Colonic mucosa (tissue), 4 donors: ENCODE measurements around the gene SLC17A7. TPM values are rescaled to one million over a fixed set of nuclear protein-coding genes. Genes with fewer than 3 reads are reported as not detected.

Experiments
- DNase-seq: peaks from one replicate; pipeline ENCODE4 v3.0.0-alpha.2; 2020
- H3K27ac ChIP-seq: fragments of 200-600 bp; one replicate; pipeline ENCODE4 v1.8.0; 2021
- H3K27me3 ChIP-seq: fragments of 200-600 bp; one replicate; pipeline ENCODE4 v1.8.0; 2021
- H3K36me3 ChIP-seq: fragments of 200-600 bp; one replicate; pipeline ENCODE4 v1.8.0; 2021
- H3K4me1 ChIP-seq: fragments of 200-600 bp; one replicate; pipeline ENCODE4 v1.8.0; 2021; ENCODE audit warnings: mild to moderate bottlenecking
- H3K4me3 ChIP-seq: fragments of 200-600 bp; one replicate; pipeline ENCODE4 v1.8.0; 2021
- H3K9ac ChIP-seq, 2 donors: one replicate each; pipeline ENCODE4 v1.7.0; 2013; ENCODE audit warnings: control low read depth in 2 of 2, low read depth in 2 of 2, low read length in 2 of 2
- H3K9me3 ChIP-seq: fragments of 200-600 bp; one replicate; pipeline ENCODE4 v1.8.0; 2021
- intact Hi-C: fragments of 100-400 bp; cut with DNase I; formaldehyde crosslinking; loops from one replicate; pipeline ENCODE4 v1.14.1; 2022
- total RNA-seq, 2 donors: library from RNA; stranded (reverse); fragmentation: NEBNext Ultra II Directional in 1 of 2; extraction: Animal tissue kit (Norgen Biotek cat#: 25700) in 1 of 2; gene quantifications; one replicate each; pipeline ENCODE4 v1.2.1, GENCODE V29; 2021
- TF ChIP-seq, protein P1 (sequence below): fragments of 200-600 bp; IDR thresholded peaks from one replicate; pipeline ENCODE4 v1.8.0; 2022; ENCODE audit warnings: antibody characterized with exemption, mild to moderate bottlenecking
- donor health status: healthy.
- donor health status: DM: no; HTN: no; CAD: no.
- donor health status: DM: no; HTN: no; CAD: no.

SLC17A7 gene
- total RNA-seq, 2 donors from 2014 or later = 0.21 to 0.25 TPM

DNA sequence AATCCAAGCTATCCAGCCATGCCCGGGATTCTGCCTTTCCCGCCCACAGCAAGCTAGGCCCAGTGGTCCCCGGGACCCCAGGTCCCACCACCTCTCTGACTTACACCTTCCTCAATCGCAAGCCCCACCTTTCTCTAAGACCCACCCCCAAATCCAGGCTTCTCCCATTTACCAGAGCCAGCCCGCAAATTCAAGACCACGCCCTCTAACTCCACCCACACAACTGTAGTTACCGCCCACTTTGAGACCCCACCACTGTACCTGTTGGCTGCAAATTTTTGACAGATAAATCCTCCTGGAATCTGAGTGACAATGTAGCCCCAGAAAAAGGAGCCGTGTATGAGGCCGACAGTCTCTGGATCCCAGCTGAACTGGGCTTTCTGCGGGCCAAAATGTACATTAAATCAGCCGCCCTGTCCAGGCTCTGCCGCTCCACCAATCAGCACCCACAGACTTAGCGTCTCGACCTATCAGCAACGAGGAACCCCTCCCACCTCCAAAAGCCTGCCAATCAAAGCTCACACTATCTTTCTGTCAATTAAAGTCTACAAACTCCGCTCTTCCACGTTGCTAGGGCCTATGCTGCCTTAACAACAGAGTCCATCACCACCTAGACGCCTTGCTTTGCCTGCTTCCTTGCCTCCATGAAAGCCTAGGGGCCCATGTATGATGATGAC, 6.3 kb downstream of the SLC17A7 start:
- no peaks in the 10 kb centered on the region for H3K36me3 ChIP-seq
- no peaks in the 10 kb centered on the region for H3K4me1 ChIP-seq
- DNase-seq = no peak
- no peak overlapping the region for H3K27ac ChIP-seq
- intact Hi-C loops = no loop called here
- no peaks in the 10 kb centered on the region for H3K9me3 ChIP-seq
- H3K4me3 ChIP-seq = no peak overlapping the region
- H3K27me3 ChIP-seq = peaks cover 61% of the 10 kb centered on the region
- TF ChIP-seq, protein P1, sequence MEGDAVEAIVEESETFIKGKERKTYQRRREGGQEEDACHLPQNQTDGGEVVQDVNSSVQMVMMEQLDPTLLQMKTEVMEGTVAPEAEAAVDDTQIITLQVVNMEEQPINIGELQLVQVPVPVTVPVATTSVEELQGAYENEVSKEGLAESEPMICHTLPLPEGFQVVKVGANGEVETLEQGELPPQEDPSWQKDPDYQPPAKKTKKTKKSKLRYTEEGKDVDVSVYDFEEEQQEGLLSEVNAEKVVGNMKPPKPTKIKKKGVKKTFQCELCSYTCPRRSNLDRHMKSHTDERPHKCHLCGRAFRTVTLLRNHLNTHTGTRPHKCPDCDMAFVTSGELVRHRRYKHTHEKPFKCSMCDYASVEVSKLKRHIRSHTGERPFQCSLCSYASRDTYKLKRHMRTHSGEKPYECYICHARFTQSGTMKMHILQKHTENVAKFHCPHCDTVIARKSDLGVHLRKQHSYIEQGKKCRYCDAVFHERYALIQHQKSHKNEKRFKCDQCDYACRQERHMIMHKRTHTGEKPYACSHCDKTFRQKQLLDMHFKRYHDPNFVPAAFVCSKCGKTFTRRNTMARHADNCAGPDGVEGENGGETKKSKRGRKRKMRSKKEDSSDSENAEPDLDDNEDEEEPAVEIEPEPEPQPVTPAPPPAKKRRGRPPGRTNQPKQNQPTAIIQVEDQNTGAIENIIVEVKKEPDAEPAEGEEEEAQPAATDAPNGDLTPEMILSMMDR = no peak
- H3K9ac ChIP-seq = no peak overlapping the region

DNA sequence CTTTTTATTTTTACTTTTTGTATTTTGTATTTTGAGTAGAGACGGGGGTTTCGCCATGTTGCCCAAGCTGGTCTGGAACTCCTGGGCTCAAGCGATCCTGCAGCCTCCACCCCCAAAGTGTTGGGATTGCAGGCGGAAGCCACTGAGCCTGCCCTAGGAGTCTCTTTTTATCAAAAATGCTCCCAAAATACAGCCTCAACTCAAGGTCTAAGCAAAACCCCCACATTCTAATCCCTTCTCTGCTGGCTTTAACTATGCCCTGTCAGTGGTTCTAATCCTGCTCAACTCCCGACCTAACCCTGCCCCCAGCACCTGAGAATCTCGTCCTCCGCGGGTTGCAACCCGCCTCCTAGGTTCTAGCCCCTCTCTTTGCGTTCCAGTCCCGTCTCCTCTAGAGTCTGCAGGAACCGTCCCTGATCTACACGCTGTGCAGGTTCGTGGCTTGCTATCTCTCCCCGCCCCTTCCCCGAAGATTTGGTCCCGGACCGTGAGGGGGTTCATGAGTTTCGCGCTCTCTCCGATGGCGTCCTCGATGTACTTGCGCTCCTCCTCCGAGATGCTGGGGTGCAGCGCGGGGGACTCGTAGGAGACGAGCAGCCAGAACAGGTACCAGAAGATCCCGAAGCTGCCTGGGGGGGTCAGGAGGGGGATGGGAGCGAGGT, 8.0 kb downstream of the SLC17A7 start:
- Histone ChIP-seq H3K9me3 (no peaks in the 10 kb centered on the region), H3K4me1 (peaks cover under 1% of the 10 kb centered on the region), H3K4me3 (no peak overlapping the region), H3K9ac (no peak overlapping the region), H3K27me3 (peaks cover 63% of the 10 kb centered on the region), H3K27ac (no peak overlapping the region), H3K36me3 (no peaks in the 10 kb centered on the region)
- DNase-seq = no peak
- intact Hi-C loops = no loop called here
- TF ChIP-seq, protein P1 = no peak

DNA sequence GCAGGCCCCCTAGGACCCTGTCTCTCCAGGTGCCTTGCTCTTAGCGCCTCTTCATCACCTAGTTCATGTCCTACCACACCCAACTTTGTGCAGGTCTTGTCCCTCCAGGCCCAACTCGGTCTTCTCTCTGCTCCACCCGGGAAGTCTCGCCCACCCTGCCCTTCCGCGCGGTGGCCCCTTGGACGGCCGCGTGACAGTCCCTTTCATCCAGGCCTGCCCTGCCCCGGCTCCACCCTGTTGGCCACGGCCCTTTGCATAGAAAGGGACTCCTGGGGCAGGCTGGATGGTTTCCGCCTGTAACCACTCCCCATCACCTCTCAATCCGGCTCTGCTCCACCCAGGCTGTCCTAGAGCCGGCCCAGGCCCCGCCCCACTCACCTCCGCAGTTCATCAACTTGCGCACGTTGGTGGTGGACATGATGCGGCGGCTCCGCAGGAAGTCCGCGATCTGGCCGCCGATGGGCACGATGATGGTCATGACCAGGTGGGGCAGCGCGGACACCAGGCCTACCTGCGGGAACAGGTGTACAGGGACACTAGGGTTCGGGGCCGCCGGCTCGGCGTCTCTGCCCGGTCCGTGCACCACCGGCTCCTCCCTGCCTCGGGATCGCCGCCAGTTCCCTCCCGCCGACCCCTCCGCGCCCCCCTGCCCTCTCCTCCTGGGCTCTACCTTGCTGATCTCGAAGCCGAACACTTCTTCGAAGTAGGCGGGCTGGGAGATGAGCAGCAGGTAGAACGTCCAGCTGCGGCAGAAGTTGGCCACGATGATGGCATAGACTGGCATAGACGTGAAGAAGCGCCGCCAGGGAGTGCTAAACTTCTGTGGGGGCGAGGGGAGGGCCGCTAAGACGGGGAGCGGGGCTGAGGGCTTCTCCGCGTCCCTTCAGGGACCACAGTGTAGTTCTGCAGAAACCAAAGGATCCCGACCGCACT, 8.9 kb downstream of the SLC17A7 start:
- intact Hi-C loops = no loop called here
- Histone ChIP-seq H3K27me3 (peaks cover 70% of the 10 kb centered on the region), H3K36me3 (no peaks in the 10 kb centered on the region), H3K4me1 (peaks cover 4% of the 10 kb centered on the region), H3K4me3 (no peak overlapping the region), H3K9ac (no peak overlapping the region), H3K9me3 (no peaks in the 10 kb centered on the region), H3K27ac (no peak overlapping the region)
- TF ChIP-seq, protein P1 = no peak
- DNase-seq = peak; percentile 73

DNA sequence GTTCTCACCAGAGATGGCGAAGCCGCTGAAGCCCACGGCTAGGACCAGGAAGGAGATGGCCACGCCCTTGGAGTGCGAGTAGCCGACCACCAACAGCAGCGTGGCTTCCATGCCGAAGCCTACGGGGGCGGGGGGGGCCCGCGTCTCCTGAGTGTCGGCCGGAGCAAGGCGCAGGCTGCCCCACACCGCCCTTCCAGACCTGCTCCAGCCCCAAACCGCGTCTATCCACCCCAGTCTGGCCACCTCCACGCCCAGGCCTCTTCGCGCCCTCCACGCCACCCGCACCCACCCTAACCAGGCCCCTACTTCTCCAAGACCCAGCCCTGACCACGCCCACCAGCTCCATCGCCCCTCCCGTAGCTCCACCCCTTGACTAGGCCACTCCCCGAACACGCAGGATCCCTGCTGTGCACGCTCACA, 10.0 kb downstream of the SLC17A7 start:
- H3K36me3 ChIP-seq = no peaks in the 10 kb centered on the region
- TF ChIP-seq, protein P1 = no peak
- H3K4me1 ChIP-seq = peaks cover 4% of the 10 kb centered on the region
- H3K9ac ChIP-seq = no peak overlapping the region
- H3K27ac ChIP-seq = no peak overlapping the region
- no peaks in the 10 kb centered on the region for H3K9me3 ChIP-seq
- peaks cover 70% of the 10 kb centered on the region for H3K27me3 ChIP-seq
- DNase-seq = no peak
- no peak overlapping the region for H3K4me3 ChIP-seq
- intact Hi-C loops = no loop called here

DNA sequence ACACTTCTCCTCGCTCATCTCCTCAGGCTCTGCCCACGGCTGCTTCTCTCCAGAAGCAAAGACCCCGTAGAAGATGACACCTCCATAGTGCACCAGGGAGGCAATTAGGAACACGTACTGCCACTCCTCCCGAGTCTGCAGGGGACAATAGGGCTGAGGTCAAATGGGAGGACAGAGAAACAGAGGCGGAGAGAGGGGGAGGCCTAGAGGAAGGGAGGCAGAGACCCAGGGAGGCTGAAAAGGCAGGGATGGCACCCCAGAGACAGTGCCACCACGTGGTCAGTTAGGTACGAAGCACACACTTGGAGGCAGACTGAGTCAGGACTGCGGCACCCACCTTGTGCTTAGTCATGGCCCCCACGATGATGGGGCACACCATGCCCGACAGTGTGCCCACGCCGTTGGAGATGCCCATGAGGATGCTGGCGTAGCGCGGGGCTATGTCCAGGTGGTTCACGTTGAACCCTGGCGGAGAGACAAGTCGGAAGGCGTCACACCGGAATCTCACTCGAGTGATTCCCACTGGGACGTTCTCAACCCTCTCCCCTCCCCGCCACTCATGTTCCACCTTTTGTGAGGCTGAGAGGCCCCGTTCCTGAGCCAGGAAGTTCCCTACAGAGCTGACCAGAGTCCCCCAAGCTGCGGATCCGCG, 10.5 kb downstream of the SLC17A7 start:
- no peaks in the 10 kb centered on the region for H3K9me3 ChIP-seq
- H3K27me3 ChIP-seq = peaks cover 71% of the 10 kb centered on the region
- H3K4me1 ChIP-seq = peaks cover 4% of the 10 kb centered on the region
- no peak overlapping the region for H3K9ac ChIP-seq
- intact Hi-C loops = no loop called here
- TF ChIP-seq, protein P1 = no peak
- no peaks in the 10 kb centered on the region for H3K36me3 ChIP-seq
- no peak for DNase-seq
- no peak overlapping the region for H3K27ac ChIP-seq
- no peak overlapping the region for H3K4me3 ChIP-seq
